ENCODE measurements around the gene NAP1L4.

- TF ChIP-seq EZH2 (IDR thresholded peaks at IDR 0.05; ENCODE audit: borderline replicate concordance, low read length) (no peak), CTCF (IDR thresholded peaks at IDR 0.05; ENCODE audit: low read length) (no peak)
These were observed 42.2 kb downstream of the NAP1L4 start for GRCh38 chr11:2949920-2950319.

Measured in OCI-LY1 (cell line).